Measurements from ENCODE around the gene KATNAL2.
A peak's percentile ranks its signal among the peaks of the same experiment; 100 is the strongest.
"Not testable (repeated sequence)": the region's sequence is repeated elsewhere in the genome, so short reads cannot be mapped to it uniquely, and the experiment has no call there.

Gene KATNAL2

DNA sequence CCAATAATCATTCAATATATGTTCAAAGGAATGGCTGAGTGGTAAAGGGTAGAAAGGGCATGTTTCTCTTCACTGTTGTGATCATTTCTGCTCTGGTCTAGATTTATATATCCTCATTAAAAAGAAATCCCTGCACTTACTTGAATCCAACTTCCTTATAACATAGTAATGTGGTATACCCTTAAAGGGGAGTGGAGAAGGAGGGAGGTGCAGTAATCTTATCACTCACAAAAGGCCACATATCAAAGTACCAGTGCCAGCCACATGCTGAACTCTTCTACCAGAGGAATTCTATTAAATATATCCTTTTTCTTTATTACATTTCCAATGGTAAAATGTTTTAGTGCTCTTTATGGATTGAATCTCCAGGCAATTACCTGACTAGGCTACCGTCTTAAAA, 3.3 kb downstream of the KATNAL2 start:
- no peak for DNase-seq (ENCODE audit: extremely low read depth in 1 of 2, low read depth in 1 of 2)

DNA sequence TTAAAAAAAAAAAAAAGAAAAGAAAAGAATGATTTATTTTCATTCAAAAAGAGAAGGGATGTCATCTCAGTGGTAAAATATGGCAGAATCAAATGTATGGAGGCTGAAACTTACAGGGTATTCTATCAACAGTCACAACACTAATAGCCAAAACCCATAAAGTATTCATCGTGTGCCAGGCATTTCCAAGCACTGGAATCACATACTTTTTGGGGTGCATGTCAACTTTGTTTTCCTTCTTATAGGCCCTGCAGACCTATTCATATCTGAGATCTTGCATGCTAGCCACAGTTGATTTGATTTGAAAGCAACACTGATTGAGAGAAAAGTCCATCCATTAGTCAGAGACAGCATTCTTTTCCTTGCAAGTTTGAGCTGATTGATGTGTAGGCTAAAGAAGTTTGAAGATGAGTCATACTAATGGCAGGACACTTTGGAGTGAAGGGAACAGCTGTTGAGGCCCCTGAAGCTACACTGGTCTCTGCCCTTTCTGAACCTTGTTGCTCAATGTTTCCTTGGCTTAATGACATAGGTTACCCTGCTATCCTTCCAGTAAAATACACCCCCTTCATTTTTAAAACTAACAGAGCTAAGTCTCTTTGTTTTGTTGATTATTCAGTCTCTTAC, 22.0 kb downstream of the KATNAL2 start:
- DNase-seq (ENCODE audit: extremely low read depth in 1 of 2, low read depth in 1 of 2) = no peak

DNA sequence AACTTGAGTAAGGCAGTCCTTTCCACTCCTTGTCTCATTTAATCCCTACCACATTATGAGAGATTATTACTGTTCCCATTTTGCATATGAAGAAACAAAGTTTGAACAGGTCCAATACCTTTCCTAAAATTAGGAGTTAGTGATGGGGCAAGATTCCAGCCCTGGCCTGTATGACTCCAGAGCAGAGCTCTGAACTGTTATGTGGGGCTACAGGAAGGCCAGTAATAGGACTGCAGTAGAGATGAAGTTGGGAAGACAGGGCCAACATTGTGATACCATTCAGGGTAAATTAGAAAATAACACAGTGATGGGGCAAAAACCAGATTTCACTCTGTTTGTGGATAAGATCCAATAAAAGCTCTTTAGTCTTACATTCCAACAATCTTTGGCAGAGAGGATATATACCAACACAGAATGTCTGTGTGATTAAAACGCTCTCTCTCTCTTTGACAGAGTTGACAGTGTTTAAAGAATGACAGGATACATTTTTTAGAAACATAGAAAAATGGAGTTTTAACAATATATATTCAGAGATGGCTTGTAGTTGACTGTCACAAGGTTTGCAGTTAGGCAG, 22.7 kb downstream of the KATNAL2 start:
- DNase-seq (ENCODE audit: extremely low read depth in 1 of 2, low read depth in 1 of 2) = no peak

DNA sequence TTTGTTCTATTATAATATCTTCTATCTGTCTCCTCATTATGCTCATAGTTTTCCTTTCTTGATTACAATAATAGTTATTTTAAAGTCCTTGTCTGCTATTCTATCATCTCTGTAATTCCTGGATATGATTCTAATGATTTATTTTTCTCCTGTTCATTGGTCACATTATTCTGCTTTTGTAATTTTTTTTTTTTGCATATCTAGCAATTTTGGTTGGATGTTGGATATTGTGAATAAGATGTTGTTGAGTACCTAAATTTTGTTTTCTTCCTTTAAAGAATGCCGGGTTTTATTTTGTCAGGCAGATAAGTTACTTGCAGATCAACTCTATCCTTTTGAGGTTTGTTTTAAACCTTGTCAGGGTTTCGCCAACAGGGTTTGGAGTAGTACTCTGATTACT, 25.2 kb downstream of the KATNAL2 start:
- no peak for DNase-seq (ENCODE audit: extremely low read depth in 1 of 2, low read depth in 1 of 2)

DNA sequence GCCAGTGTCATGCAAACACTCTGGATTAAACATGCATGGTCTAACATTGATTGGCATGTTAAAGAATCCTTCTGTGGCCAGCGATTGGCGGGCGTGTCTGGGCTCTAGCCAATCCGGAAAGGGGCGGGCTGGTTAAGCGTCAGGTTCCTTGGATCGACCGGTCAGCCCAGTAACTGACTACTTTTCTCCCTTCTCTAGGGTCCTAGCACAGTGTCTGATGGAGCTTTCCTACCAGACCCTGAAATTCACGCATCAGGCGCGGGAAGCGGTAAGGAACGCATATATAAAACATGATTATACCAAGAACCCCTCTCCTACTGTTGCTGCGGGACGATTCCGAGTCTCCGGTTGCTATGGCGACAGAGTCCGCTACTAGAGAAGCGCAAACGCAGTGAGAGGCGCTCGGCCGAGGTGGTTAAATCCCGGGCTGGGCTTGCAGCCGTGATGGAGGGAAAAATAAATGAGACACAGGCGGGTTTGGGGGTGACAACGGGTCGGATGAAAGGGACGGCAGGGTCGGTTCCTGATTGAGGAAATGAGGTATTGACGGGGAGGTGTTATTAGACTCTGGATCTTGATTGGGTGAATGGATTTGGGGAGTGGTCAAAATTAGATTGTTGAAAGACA, 29.4 kb downstream of the KATNAL2 start:
- DNase-seq (ENCODE audit: extremely low read depth in 1 of 2, low read depth in 1 of 2) = peak; percentile 28 to 63

DNA sequence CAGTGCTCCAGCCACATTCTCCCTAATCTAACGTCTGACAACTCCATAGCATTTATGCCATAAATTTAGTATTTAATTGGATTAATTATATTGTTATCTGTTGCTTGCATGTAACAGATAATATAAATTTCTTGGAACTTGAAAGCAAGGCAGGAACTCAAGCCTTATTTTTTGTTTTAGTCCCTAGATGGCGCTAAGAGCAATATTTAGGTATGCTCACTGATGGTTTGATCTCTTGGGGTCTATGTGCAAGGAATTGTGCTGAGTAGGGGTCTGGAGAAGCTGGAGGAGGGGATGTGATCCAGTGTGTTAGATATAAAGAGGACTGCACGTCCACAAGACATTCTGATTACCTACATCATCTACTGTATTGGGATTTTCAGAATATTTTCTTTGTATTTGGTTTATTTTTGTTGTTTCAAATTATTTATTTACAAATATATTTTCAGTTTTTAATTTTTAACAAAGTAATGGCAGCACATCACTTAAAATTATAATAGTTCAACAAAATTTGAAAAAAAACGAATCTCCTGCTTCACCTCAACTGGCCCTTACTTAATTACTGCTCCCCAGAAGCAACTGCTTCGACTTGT, 32.8 kb downstream of the KATNAL2 start:
- no peak for DNase-seq (ENCODE audit: extremely low read depth in 1 of 2, low read depth in 1 of 2)

DNA sequence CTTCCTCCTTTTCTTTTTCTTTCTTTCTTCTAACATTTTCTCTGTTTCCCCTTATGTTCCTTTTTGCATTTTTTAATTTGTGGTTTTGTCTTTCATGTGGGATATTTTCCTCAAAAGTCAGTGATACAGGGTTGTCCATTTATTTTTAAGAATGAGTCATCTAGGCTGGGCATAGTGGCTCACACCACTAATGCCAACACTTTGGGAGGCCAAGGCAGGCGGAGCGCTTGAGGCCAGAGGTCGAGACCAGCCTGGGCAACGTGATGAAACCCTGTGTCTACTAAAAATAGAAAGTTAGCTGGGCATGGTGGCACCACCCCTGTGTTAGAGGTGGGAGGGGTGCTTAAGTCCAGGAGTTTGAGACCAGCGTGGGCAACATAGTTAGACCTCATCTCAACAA, 35.8 kb downstream of the KATNAL2 start:
- DNase-seq (ENCODE audit: extremely low read depth in 1 of 2, low read depth in 1 of 2) = no peak

DNA sequence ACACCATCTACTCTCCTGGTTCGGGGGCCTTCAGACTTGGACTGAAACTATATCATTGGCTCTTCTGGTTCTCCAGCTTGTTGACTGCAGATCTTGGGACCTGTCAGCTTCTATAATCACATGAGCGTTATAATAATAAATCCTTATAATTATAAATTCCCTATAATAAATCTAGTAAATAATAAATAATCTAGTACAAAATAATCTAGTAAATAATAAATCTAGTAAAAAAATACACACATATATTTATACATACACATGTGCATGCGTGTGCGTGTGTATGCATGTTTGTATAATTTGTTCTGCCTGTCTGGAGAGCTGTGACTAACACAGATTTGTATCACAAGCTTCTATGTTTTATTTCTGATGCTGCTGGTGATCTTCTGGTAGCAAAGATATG, 40.8 kb downstream of the KATNAL2 start:
- no peak for DNase-seq (ENCODE audit: extremely low read depth in 1 of 2, low read depth in 1 of 2)

DNA sequence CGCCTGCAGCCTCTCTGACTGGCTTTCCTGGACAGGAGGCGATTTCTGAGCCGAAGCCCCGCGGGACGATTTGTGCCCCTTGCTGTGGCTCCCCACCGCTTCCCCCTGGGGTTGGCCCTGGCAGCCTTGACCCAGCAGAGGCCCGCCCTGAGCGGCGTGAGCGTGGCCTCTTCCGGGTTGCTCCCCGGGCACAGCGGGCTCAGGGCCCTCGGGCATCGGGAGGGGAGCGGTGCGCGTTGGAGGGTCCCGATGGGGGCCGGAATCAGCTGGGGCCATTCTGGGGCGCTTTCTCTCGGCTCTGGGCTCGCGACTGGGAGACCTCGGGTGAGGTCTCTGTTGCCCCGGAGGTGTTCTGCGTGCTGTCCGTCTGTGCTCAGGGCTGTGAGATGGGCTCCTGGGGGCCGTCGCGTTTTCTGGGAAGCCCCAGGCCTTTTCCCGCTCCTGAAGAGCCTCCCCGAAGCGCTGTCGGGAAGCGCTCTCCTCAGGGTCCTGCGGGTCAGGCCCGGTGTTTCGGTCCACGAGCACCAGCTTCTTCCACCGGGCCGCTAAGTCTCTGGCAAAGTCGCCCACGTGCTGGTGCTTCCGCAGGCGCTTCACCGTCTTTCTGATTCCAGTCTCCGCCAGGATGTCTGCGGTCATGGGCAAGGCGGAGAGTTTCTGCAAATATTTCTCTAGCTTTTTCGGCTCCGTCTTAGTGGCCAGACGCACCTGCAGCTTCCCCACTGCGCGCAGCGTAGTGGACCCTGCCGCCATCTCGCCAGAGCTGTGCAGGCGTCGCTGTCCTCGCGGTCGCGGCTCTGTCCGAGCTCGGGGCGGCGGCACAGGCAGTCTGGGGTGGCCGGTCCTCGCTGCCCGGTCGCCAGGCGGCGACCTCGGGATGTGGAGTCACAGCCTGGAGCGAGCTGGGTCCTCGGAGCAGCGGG, 46.5 kb downstream of the KATNAL2 start:
- not testable (repeated sequence) for DNase-seq (ENCODE audit: extremely low read depth in 1 of 2, low read depth in 1 of 2)

DNA sequence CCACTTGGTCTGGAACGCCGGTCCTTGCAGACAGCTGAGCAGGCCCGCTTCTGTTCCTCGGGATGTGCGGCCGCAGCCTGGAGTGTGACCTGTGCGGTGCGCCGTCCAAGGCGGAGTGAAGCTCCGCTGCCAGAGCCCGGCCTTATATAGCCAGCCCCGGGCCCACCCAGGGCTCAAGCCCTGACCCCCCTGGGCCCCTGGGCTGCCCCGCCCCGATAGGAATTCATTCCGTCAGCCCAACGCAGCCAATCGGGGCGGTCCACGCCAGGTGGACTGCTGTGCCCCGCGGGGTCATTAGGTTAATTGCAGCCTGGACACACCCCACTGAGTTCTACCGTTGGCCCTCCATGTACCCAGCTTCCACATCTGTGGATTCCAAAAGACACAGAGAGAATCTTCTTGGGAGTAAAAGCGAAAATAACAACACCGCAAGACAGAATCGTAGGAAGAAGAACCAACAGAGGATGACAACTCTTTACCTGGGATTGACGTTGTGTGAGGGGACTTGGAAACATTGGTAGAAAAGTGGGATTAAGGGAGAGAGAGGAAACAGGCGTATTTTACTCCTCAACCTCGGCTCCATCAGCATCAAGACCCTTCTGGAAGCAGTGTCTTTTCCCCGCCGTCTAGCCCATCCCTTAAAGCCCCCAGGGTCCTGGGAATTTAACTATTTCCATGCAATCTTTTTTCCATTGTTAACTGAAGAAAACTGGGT, 47.3 kb downstream of the KATNAL2 start:
- DNase-seq (ENCODE audit: extremely low read depth in 1 of 2, low read depth in 1 of 2) = not testable (repeated sequence)

DNA sequence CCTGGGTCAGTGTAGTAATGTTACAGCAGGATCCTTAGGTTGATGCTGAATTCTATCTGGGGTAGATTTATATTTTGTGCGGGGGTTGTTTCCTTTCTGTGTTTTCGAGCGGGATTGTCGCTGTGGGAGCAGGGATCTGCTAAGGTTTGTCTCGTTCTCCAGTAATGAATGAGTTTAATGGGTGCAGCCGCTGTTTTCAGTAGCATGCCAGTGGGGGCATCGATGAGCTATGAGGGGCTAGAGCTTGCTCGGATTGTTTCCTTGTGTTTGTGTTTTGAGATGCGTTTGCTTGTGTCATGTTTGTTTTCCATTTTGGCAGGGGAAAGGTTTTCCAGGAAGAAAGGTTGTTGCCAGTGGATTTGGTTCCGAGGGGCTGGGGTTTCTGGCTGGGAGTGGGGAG, 48.9 kb downstream of the KATNAL2 start:
- not testable (repeated sequence) for DNase-seq (ENCODE audit: extremely low read depth in 1 of 2, low read depth in 1 of 2)

DNA sequence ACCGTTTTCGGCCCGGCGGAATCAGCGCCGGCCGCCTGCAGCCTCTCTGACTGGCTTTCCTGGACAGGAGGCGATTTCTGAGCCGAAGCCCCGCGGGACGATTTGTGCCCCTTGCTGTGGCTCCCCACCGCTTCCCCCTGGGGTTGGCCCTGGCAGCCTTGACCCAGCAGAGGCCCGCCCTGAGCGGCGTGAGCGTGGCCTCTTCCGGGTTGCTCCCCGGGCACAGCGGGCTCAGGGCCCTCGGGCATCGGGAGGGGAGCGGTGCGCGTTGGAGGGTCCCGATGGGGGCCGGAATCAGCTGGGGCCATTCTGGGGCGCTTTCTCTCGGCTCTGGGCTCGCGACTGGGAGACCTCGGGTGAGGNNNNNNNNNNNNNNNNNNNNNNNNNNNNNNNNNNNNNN, 52.1 kb downstream of the KATNAL2 start:
- not testable (repeated sequence) for DNase-seq (ENCODE audit: extremely low read depth in 1 of 2, low read depth in 1 of 2)

DNA sequence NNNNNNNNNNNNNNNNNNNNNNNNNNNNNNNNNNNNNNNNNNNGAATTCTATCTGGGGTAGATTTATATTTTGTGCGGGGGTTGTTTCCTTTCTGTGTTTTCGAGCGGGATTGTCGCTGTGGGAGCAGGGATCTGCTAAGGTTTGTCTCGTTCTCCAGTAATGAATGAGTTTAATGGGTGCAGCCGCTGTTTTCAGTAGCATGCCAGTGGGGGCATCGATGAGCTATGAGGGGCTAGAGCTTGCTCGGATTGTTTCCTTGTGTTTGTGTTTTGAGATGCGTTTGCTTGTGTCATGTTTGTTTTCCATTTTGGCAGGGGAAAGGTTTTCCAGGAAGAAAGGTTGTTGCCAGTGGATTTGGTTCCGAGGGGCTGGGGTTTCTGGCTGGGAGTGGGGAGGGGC, 102.5 kb downstream of the KATNAL2 start:
- DNase-seq (ENCODE audit: extremely low read depth in 1 of 2, low read depth in 1 of 2) = not testable (repeated sequence)

DNA sequence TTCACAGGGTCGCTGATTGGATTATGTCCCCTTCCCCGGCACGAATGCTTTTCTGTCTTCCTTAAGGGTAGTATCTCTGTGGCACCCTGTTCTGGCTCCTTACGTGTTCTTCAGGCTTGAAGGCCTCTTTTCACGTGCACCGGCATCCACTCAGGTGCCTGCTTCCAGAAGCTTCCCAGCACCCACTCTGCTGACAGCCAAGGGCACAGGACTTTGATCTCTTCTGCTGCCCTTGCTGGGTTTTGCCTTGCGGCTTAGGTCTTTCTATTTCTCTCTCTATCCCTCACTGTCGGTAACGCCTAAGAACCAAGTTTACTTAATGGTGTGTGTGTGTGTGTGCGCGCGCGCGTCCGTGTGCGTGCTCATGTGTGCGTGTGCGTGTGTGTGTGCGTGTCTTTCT, 103.4 kb downstream of the KATNAL2 start:
- not testable (repeated sequence) for DNase-seq (ENCODE audit: extremely low read depth in 1 of 2, low read depth in 1 of 2)

DNA sequence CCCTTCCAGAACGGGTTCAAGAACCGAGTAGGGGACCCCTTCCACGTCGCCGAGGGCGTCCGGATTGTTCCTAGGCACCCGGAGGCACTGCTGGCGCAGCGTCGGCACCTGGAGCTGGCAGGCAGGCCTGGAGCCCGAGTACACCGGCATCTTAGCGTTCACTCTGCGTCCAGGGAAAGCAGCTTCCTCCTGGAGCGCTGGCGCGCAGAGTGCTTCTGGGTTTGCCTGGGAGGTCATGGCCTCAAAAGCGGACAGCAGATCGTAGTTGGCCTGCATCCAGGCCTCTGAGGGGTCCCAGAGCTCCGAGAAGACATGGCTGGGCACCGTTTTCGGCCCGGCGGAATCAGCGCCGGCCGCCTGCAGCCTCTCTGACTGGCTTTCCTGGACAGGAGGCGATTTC, 105.4 kb downstream of the KATNAL2 start:
- not testable (repeated sequence) for DNase-seq (ENCODE audit: extremely low read depth in 1 of 2, low read depth in 1 of 2)

DNA sequence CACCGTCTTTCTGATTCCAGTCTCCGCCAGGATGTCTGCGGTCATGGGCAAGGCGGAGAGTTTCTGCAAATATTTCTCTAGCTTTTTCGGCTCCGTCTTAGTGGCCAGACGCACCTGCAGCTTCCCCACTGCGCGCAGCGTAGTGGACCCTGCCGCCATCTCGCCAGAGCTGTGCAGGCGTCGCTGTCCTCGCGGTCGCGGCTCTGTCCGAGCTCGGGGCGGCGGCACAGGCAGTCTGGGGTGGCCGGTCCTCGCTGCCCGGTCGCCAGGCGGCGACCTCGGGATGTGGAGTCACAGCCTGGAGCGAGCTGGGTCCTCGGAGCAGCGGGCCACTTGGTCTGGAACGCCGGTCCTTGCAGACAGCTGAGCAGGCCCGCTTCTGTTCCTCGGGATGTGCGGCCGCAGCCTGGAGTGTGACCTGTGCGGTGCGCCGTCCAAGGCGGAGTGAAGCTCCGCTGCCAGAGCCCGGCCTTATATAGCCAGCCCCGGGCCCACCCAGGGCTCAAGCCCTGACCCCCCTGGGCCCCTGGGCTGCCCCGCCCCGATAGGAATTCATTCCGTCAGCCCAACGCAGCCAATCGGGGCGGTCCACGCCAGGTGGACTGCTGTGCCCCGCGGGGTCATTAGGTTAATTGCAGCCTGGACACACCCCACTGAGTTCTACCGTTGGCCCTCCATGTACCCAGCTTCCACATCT, 106.5 kb downstream of the KATNAL2 start:
- not testable (repeated sequence) for DNase-seq (ENCODE audit: extremely low read depth in 1 of 2, low read depth in 1 of 2)

DNA sequence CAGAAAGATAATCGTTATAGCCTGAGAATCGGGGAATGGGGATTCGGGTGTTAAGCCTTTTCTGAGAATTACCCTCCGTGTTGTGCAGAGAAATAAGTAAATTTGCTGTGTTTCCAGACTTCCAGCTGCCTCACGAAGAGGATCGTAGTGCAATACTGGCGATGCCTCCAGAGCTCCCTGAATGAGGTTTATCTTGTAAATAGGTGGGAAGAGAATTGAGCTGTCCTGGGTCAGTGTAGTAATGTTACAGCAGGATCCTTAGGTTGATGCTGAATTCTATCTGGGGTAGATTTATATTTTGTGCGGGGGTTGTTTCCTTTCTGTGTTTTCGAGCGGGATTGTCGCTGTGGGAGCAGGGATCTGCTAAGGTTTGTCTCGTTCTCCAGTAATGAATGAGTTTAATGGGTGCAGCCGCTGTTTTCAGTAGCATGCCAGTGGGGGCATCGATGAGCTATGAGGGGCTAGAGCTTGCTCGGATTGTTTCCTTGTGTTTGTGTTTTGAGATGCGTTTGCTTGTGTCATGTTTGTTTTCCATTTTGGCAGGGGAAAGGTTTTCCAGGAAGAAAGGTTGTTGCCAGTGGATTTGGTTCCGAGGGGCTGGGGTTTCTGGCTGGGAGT, 108.3 kb downstream of the KATNAL2 start:
- not testable (repeated sequence) for DNase-seq (ENCODE audit: extremely low read depth in 1 of 2, low read depth in 1 of 2)

DNA sequence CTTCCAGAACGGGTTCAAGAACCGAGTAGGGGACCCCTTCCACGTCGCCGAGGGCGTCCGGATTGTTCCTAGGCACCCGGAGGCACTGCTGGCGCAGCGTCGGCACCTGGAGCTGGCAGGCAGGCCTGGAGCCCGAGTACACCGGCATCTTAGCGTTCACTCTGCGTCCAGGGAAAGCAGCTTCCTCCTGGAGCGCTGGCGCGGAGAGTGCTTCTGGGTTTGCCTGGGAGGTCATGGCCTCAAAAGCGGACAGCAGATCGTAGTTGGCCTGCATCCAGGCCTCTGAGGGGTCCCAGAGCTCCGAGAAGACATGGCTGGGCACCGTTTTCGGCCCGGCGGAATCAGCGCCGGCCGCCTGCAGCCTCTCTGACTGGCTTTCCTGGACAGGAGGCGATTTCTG, 111.3 kb downstream of the KATNAL2 start:
- not testable (repeated sequence) for DNase-seq (ENCODE audit: extremely low read depth in 1 of 2, low read depth in 1 of 2)

DNA sequence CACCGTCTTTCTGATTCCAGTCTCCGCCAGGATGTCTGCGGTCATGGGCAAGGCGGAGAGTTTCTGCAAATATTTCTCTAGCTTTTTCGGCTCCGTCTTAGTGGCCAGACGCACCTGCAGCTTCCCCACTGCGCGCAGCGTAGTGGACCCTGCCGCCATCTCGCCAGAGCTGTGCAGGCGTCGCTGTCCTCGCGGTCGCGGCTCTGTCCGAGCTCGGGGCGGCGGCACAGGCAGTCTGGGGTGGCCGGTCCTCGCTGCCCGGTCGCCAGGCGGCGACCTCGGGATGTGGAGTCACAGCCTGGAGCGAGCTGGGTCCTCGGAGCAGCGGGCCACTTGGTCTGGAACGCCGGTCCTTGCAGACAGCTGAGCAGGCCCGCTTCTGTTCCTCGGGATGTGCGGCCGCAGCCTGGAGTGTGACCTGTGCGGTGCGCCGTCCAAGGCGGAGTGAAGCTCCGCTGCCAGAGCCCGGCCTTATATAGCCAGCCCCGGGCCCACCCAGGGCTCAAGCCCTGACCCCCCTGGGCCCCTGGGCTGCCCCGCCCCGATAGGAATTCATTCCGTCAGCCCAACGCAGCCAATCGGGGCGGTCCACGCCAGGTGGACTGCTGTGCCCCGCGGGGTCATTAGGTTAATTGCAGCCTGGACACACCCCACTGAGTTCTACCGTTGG, 112.4 kb downstream of the KATNAL2 start:
- DNase-seq (ENCODE audit: extremely low read depth in 1 of 2, low read depth in 1 of 2) = not testable (repeated sequence)

Data from stimulated activated CD8-positive, alpha-beta memory T cell treated with anti-CD3 and anti-CD28 coated beads, Interleukin-7, amount 100 ng/mL, for 48 hours (primary cell).